Right lobe of liver (tissue), 4 donors: ENCODE results near the gene HNRNPLL.

ENCODE experiments used
- POLR2A ChIP-seq: fragments of 450-650 bp; IDR thresholded peaks from one replicate; pipeline ENCODE4 v1.6.1; 2017; ENCODE audit warnings: antibody characterized with exemption, mild to moderate bottlenecking
- TF ChIP-seq, protein P1 (sequence below), 4 donors: fragments of 200-600 bp in 3 of 4; fragments of 450-650 bp in 1 of 4; IDR thresholded peaks; one replicate each; pipeline versions ENCODE4 v1.5.1 to v1.8.0; 2016 to 2022; ENCODE audit warnings: antibody characterized with exemption in 4 of 4, mild to moderate bottlenecking in 2 of 4
- donor health status: DM: no; HTN: no; CAD: no.
- donor health status: DM: no; HTN: no; CAD: no.
- donor health status: DM: no; HTN: yes; CAD: no.

DNA sequence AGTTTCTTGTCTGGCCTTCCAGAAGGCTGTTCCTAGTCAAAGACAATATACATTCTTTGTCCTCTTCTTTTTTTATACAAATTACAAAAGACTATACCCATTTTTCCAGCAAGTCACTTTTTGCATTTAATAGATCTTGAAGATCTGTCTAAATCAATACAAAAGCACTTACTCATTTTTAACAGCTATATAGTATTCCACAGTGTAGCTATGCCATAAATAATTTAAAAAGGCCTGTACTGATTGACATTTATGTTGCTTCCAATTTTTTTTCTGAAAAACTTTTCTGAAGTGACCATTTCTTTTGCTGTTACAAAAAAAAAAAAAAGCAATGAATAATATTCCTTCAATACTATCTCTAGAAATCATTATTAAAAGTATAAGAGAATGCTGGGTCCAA, 30.3 kb upstream of the HNRNPLL start:
- TF ChIP-seq, protein P1, sequence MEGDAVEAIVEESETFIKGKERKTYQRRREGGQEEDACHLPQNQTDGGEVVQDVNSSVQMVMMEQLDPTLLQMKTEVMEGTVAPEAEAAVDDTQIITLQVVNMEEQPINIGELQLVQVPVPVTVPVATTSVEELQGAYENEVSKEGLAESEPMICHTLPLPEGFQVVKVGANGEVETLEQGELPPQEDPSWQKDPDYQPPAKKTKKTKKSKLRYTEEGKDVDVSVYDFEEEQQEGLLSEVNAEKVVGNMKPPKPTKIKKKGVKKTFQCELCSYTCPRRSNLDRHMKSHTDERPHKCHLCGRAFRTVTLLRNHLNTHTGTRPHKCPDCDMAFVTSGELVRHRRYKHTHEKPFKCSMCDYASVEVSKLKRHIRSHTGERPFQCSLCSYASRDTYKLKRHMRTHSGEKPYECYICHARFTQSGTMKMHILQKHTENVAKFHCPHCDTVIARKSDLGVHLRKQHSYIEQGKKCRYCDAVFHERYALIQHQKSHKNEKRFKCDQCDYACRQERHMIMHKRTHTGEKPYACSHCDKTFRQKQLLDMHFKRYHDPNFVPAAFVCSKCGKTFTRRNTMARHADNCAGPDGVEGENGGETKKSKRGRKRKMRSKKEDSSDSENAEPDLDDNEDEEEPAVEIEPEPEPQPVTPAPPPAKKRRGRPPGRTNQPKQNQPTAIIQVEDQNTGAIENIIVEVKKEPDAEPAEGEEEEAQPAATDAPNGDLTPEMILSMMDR (IDR thresholded peaks at IDR 0.05), result no peak
- TF ChIP-seq POLR2A, result no peak
